Omental fat pad (tissue), 4 donors: Measurements from ENCODE around the gene FAM81B. TPM values are rescaled to one million over a fixed set of nuclear protein-coding genes. Genes with fewer than 3 reads are reported as not detected.

Experiments
- ATAC-seq: fragments of 150-250 bp; one replicate; pipeline ENCODE4 v1.9.1; 2016; ENCODE audit warnings: mild to moderate bottlenecking, moderate library complexity; ENCODE audit not compliant: low FRiP score
- DNase-seq: peaks from one replicate; pipeline ENCODE4 v3.0.0-alpha.2; 2019; ENCODE audit warnings: low spot score
- CTCF ChIP-seq, 3 donors: fragments of 450-650 bp; IDR thresholded peaks; one replicate each; pipeline ENCODE4 v1.5.1; 2016 to 2017; ENCODE audit warnings: antibody characterized with exemption in 3 of 3, mild to moderate bottlenecking in 3 of 3, moderate library complexity in 2 of 3
- total RNA-seq, 4 donors: library from RNA; depleted of rRNA; stranded (reverse); fragments of >200 nt; gene quantifications; one replicate each; pipeline ENCODE4 v1.1.0, GENCODE V29; 2016

Gene FAM81B
- total RNA-seq, 4 donors from 2014 or later = 8.8 TPM; not detected in 3

- no peak for TF ChIP-seq CTCF (IDR thresholded peaks at IDR 0.05)
- ATAC-seq (no peak), DNase-seq (no peak)
Measured at GRCh38 chr5:95445442-95445841, 54.3 kb downstream of the FAM81B start.

- ATAC-seq (no peak), DNase-seq (no peak)
- no peak for TF ChIP-seq CTCF (IDR thresholded peaks at IDR 0.05)
Measured at GRCh38 chr5:95445995-95446394, 54.8 kb downstream of the FAM81B start.

- TF ChIP-seq CTCF (IDR thresholded peaks at IDR 0.05) = no peak
- DNase-seq (no peak), ATAC-seq (no peak)
Measured at GRCh38 chr5:95446560-95447221, 55.5 kb downstream of the FAM81B start.

- DNase-seq = no peak
- TF ChIP-seq CTCF (IDR thresholded peaks at IDR 0.05) = no peak
- no peak for ATAC-seq
Measured at GRCh38 chr5:95447961-95448360, 56.8 kb downstream of the FAM81B start.

GRCh38 chr5:95448789-95449188 lies 57.6 kb downstream of the FAM81B start:
- ATAC-seq = no peak
- TF ChIP-seq CTCF (IDR thresholded peaks at IDR 0.05) = no peak
- no peak for DNase-seq

- ATAC-seq (no peak), DNase-seq (no peak)
- no peak for TF ChIP-seq CTCF (IDR thresholded peaks at IDR 0.05)
Measured at GRCh38 chr5:95449460-95449859, 58.3 kb downstream of the FAM81B start.

- no peak for TF ChIP-seq CTCF (IDR thresholded peaks at IDR 0.05)
- ATAC-seq = no peak
- DNase-seq = no peak
Measured at GRCh38 chr5:95454536-95454935, 63.4 kb downstream of the FAM81B start.
